Stimulated activated memory B cell treated with anti-CD40 and anti-IgM and Interleukin-4, amounts not matched to agents 10 μg/mL and 1 μg/mL and 100 μg/mL, for 72 hours (primary cell): ENCODE measurements around the gene SETD3.
A peak's percentile ranks its signal among the peaks of the same experiment; 100 is the strongest.

Source experiments
- ATAC-seq: fragments of 150-1000 bp; cut with Tn5 transposase; 2 replicates; pipeline ENCODE4 v1.10.0; 2021
- H3K27ac Mint-ChIP-seq: one replicate; pipeline ENCODE4 v1.8.0; 2022; ENCODE audit warnings: mild to moderate bottlenecking, mixed read lengths
- H3K27me3 Mint-ChIP-seq: one replicate; pipeline ENCODE4 v1.8.0; 2022; ENCODE audit warnings: mixed read lengths
- H3K36me3 Mint-ChIP-seq: one replicate; pipeline ENCODE4 v1.8.0; 2022; ENCODE audit warnings: mixed read lengths
- H3K4me1 Mint-ChIP-seq: one replicate; pipeline ENCODE4 v1.8.0; 2022; ENCODE audit warnings: mixed read lengths
- H3K4me3 Mint-ChIP-seq: one replicate; pipeline ENCODE4 v1.8.0; 2022; ENCODE audit warnings: mild to moderate bottlenecking, moderate library complexity, mixed read lengths
- H3K9me3 Mint-ChIP-seq: one replicate; pipeline ENCODE4 v1.8.0; 2022; ENCODE audit warnings: mixed read lengths

SETD3 gene

DNA sequence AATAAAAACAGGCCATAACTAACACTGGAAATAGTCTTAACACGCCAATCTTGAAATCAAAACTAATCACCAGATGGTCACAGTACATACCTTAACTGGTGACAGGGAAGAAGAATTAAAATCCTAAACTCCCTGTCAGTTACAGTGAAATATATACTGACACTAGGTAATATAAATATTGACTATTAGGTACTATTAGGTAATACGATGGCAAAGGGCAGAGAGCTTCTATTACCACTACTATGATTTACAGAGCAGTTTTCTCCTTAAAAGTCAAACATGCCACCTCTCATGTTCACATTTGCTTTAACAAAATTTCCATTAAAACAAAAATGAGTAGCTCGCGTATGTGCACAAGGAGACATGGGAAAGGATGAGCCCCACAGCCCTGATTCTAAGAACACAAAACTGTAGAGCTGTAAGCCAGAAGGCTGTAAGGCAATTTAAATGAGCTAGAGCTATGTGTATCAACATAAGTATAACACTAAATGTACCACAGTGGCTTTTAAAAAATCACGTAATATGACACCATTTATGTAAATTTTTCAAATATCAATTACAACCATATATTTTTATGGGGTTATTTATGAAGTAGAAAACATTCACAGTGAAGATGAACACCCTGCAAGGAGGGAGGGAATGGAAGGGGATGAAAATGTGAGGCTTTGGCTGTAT is 19.1 kb downstream of the SETD3 start:
- Mint-ChIP-seq H3K27ac (no peak overlapping the region), H3K27me3 (no peaks in the 10 kb centered on the region), H3K4me3 (no peak overlapping the region), H3K4me1 (no peaks in the 10 kb centered on the region), H3K36me3 (peaks cover 72% of the 10 kb centered on the region), H3K9me3 (no peaks in the 10 kb centered on the region)
- ATAC-seq = no peak

DNA sequence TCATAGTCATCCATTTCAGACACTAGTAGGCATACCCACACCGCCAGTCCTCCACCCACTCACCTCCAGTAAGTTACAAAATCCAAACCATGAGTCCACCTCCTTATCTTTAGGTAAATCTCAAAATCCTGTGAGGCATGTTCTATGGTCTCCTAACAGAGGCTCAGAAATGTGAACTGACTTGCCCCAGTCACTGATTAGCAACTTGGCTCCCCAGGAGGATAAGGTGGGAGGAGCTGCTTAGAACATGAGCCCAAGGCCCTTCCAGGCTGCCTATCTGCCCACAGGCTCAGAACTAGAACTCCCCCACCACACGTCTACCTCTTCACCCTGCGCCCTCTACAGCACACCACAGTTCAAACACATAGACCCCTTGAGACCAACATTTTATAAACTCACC is 19.9 kb downstream of the SETD3 start:
- Mint-ChIP-seq H3K4me1 (no peaks in the 10 kb centered on the region), H3K4me3 (no peak overlapping the region), H3K27me3 (no peaks in the 10 kb centered on the region), H3K36me3 (peaks cover 73% of the 10 kb centered on the region), H3K27ac (no peak overlapping the region), H3K9me3 (no peaks in the 10 kb centered on the region)
- ATAC-seq = no peak

GRCh38 chr14:99459481-99460100 is 21.1 kb downstream of the SETD3 start:
- ATAC-seq = no peak
- Mint-ChIP-seq H3K27ac (no peak overlapping the region), H3K4me3 (no peak overlapping the region), H3K4me1 (no peaks in the 10 kb centered on the region), H3K9me3 (no peaks in the 10 kb centered on the region), H3K36me3 (peaks cover 71% of the 10 kb centered on the region), H3K27me3 (no peaks in the 10 kb centered on the region)

DNA sequence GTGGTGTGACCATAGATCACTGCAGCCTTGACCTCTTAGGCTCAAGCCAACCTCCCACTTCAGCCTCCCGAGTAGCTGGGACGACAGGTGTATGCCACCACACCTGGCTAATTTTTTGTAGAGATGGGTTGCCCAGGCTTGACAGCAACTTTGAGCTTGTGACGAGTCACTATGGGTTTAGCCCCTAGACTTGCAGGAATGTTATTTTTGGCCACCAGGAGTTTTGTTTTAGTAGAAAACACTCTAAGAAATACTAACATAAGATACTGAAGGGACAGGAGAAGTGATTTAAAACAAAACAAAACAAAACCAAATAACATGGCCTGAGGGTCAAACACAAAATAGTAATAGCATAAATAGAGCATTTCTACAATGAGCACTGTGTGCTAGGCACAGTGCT is 26.4 kb downstream of the SETD3 start:
- Mint-ChIP-seq H3K27me3 (no peaks in the 10 kb centered on the region), H3K9me3 (no peaks in the 10 kb centered on the region), H3K27ac (no peak overlapping the region), H3K4me1 (no peaks in the 10 kb centered on the region), H3K4me3 (no peak overlapping the region), H3K36me3 (peaks cover 49% of the 10 kb centered on the region)
- no peak for ATAC-seq

DNA sequence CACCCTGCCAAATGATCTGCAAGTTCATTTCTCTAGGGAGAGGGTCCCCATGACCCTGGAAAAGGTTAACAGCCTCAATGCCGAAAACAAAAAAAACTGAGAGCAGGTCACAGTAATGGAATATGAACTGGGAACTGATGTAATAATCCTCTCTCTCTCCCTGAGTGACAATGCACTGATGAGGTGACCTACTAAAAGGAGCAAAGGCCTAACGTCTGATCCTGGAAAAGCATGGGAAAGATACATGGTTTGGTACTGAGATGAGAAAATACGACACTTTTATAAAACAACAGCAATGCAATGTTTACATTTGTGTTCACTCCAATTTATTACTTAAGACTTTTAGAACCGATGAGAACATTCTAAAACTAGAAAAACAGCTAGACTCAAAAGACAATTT is 27.7 kb downstream of the SETD3 start:
- Mint-ChIP-seq H3K4me3 (no peak overlapping the region), H3K9me3 (no peaks in the 10 kb centered on the region), H3K4me1 (no peaks in the 10 kb centered on the region), H3K27ac (no peak overlapping the region), H3K27me3 (no peaks in the 10 kb centered on the region), H3K36me3 (peaks cover 56% of the 10 kb centered on the region)
- ATAC-seq = no peak

GRCh38 chr14:99451234-99451633 is 29.4 kb downstream of the SETD3 start:
- no peaks in the 10 kb centered on the region for H3K27me3 Mint-ChIP-seq
- ATAC-seq = no peak
- H3K9me3 Mint-ChIP-seq = no peaks in the 10 kb centered on the region
- H3K27ac Mint-ChIP-seq = no peak overlapping the region
- peaks cover 59% of the 10 kb centered on the region for H3K36me3 Mint-ChIP-seq
- H3K4me1 Mint-ChIP-seq = no peaks in the 10 kb centered on the region
- no peak overlapping the region for H3K4me3 Mint-ChIP-seq

DNA sequence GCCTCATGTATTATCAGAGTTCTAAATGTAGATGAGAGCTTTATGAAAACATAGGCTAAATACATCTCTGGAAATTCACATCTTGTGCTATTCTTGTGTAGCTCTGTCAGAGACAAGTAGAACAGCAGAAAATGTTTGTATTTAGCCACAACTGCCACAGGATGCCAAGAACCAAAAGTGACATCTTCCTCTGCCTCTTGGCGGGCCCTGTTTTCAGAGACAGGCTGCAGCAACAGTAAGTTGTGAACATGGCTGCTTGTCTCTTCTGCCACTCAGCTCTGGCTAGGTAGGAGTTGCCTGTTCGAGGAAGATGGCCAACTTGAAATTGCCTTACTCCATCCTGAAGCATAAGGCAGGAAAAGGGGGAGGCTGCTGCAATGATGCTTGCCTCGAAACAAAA is 30.4 kb downstream of the SETD3 start:
- H3K9me3 Mint-ChIP-seq = no peaks in the 10 kb centered on the region

GRCh38 chr14:99447739-99448138 is 32.9 kb downstream of the SETD3 start:
- H3K4me1 Mint-ChIP-seq = peaks cover under 1% of the 10 kb centered on the region
- ATAC-seq = no peak
- no peaks in the 10 kb centered on the region for H3K27me3 Mint-ChIP-seq
- H3K4me3 Mint-ChIP-seq = no peak overlapping the region
- no peak overlapping the region for H3K27ac Mint-ChIP-seq
- H3K36me3 Mint-ChIP-seq = peaks cover 75% of the 10 kb centered on the region
- no peaks in the 10 kb centered on the region for H3K9me3 Mint-ChIP-seq

More for the DNA sequence above, 30.4 kb downstream of the SETD3 start:
- H3K27ac Mint-ChIP-seq = no peak overlapping the region
- peaks cover 66% of the 10 kb centered on the region for H3K36me3 Mint-ChIP-seq
- ATAC-seq = no peak
- H3K27me3 Mint-ChIP-seq = no peaks in the 10 kb centered on the region
- no peak overlapping the region for H3K4me3 Mint-ChIP-seq
- no peaks in the 10 kb centered on the region for H3K4me1 Mint-ChIP-seq

DNA sequence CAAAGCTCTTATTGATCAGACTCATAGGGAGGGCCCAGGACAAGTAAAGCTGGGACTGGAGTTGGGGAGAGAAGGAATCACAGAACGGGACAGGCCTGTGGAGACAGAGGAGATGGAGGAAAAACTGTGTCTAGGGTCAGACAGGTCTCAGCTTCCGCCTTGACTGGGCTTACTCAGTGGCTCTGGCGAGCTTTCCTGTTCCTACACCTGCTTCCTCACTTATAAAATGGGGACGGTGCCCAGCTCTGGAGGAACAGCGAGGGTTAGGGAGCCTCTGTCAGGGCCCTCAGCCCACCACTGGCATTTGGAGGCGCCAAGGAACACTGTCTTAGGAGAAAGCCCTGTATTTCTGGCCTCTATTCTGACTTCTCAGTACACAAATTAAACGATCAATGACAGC is 34.7 kb downstream of the SETD3 start:
- ATAC-seq = no peak
- H3K36me3 Mint-ChIP-seq = peaks cover 76% of the 10 kb centered on the region
- no peaks in the 10 kb centered on the region for H3K9me3 Mint-ChIP-seq
- no peak overlapping the region for H3K4me3 Mint-ChIP-seq
- H3K4me1 Mint-ChIP-seq = peaks cover 17% of the 10 kb centered on the region
- no peak overlapping the region for H3K27ac Mint-ChIP-seq
- H3K27me3 Mint-ChIP-seq = no peaks in the 10 kb centered on the region

- Mint-ChIP-seq H3K4me3 (no peak overlapping the region), H3K4me1 (peaks cover 24% of the 10 kb centered on the region), H3K36me3 (peaks cover 78% of the 10 kb centered on the region), H3K9me3 (no peaks in the 10 kb centered on the region), H3K27ac (no peak overlapping the region), H3K27me3 (no peaks in the 10 kb centered on the region)
- peak; percentile 73 for ATAC-seq
Observed at GRCh38 chr14:99441918-99442317, 38.7 kb downstream of the SETD3 start.

- Mint-ChIP-seq H3K9me3 (no peaks in the 10 kb centered on the region), H3K36me3 (peaks cover 74% of the 10 kb centered on the region), H3K27ac (no peak overlapping the region), H3K27me3 (no peaks in the 10 kb centered on the region), H3K4me1 (peaks cover 26% of the 10 kb centered on the region), H3K4me3 (peak overlapping the region; percentile 27)
- ATAC-seq = no peak
Observed at GRCh38 chr14:99441157-99441870, 39.3 kb downstream of the SETD3 start.

GRCh38 chr14:99440278-99440677 is 40.4 kb downstream of the SETD3 start:
- Mint-ChIP-seq H3K27me3 (no peaks in the 10 kb centered on the region), H3K36me3 (peaks cover 75% of the 10 kb centered on the region), H3K4me1 (peaks cover 30% of the 10 kb centered on the region), H3K27ac (no peak overlapping the region), H3K9me3 (no peaks in the 10 kb centered on the region), H3K4me3 (no peak overlapping the region)
- ATAC-seq = no peak

GRCh38 chr14:99437706-99438105 is 43.0 kb downstream of the SETD3 start:
- Mint-ChIP-seq H3K4me1 (peaks cover 29% of the 10 kb centered on the region), H3K9me3 (no peaks in the 10 kb centered on the region), H3K27me3 (no peaks in the 10 kb centered on the region), H3K27ac (peak overlapping the region; percentile 50), H3K4me3 (no peak overlapping the region), H3K36me3 (peaks cover 71% of the 10 kb centered on the region)
- ATAC-seq = no peak

DNA sequence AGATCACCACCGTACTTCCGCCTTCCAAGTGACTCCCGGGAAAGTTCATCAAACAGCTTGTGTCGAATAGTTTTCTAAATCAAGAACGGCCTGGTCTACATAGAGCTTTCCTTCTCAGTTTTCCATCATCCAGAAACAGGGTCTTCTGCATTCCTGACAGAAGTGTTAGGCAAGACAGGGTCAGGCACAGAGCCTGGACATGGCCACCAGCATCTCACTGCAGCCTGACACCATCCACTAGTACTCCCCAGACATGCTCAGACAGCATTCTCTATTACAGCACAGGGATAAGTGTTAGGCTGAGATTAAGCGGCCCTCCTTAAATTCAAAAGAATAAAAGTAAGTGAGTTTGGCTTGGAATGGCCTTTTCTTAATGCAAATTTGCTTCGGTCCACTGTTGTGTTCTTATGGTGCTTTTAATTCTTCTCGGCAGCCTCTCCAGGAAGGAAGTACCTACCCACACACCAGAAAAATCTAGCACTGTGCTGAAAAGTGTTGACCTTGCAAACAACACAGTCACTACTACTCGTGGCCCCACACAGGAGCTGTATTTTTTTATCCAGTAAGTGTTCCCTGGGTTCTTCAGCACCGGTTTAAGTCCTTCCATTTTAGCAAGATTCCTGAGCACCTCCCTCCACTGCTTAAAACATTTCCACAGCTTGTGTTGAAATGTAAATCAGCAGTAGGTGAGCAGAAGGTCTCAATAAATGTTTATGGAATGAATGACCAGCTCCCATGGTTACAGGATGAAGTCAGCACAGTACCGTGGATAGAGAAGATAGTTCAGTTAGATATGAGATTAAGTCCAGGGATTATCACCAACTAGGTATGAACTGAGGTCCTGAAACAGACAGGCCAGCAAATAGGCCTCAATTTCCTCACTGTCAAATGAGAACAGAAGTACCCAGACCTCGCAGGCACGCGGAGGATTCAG is 44.1 kb downstream of the SETD3 start:
- Mint-ChIP-seq H3K36me3 (peaks cover 65% of the 10 kb centered on the region), H3K9me3 (no peaks in the 10 kb centered on the region), H3K27me3 (no peaks in the 10 kb centered on the region), H3K4me3 (no peak overlapping the region), H3K27ac (peak overlapping the region; percentile 50), H3K4me1 (peaks cover 17% of the 10 kb centered on the region)
- no peak for ATAC-seq

GRCh38 chr14:99435327-99435726 is 45.3 kb downstream of the SETD3 start:
- Mint-ChIP-seq H3K4me1 (peaks cover 23% of the 10 kb centered on the region), H3K36me3 (peaks cover 68% of the 10 kb centered on the region), H3K27me3 (no peaks in the 10 kb centered on the region), H3K27ac (no peak overlapping the region), H3K4me3 (no peak overlapping the region), H3K9me3 (no peaks in the 10 kb centered on the region)
- ATAC-seq = no peak
